NCI-H345 treated with DMSO at 0.1 percent for 48 hours (cell line): ENCODE data around the gene DPPA5.
"Not testable (repeated sequence)": the region's sequence is repeated elsewhere in the genome, so short reads cannot be mapped to it uniquely, and the experiment has no call there.

Experiments used
- DNase-seq: peaks from one replicate; lab custom pipeline; 2025; ENCODE audit not compliant: unreplicated experiment; lab: John Stamatoyannopoulos, UW

DPPA5 gene, protein sequence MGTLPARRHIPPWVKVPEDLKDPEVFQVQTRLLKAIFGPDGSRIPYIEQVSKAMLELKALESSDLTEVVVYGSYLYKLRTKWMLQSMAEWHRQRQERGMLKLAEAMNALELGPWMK

DNA sequence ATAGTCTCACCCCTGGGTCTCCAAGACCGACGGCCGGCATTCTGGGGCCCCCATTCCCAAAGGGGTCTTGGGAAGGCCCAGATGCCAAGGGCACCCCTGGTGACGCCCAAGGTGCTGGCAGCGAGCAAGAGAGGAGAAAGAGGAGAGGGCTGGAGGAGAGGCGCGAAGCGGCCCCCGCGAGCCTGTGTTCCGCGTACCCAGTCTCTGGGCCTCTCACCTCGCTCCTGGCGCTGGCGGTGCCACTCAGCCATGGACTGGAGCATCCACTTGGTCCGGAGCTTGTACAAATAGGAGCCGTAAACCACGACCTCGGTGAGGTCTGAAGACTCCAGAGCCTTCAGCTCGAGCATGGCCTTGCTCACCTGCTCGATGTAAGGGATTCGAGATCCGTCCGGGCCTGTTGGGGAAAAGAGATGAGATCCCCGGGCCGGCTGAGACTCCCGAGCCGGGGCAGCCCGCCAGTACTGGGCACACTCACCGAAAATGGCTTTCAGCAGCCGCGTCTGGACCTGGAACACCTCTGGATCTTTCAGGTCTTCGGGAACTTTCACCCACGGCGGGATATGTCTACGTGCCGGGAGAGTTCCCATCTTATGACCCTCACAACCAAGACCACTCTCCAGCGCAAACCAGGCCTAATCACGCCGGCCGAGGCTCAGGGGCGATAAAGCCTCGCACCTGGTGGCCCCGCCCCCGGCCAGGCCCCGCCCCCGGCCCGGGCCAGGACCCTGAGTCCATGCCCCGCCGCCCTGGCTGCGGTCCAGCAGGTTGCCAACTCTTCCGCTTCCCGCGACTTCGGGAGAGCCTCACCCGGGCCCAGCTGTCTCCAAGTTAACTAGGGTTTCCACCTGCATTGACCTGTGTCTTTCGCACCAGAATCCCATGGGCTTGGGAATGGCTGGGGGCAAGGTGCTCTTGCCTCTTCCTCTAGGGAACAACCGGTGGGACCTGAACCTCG is at the start of gene DPPA5:
TSS of gene DPPA5 (minus strand) at position 641 of the 958 bp plus-strand sequence. CDS start at position 590, 51 bp downstream.
- no peak for DNase-seq

DNA sequence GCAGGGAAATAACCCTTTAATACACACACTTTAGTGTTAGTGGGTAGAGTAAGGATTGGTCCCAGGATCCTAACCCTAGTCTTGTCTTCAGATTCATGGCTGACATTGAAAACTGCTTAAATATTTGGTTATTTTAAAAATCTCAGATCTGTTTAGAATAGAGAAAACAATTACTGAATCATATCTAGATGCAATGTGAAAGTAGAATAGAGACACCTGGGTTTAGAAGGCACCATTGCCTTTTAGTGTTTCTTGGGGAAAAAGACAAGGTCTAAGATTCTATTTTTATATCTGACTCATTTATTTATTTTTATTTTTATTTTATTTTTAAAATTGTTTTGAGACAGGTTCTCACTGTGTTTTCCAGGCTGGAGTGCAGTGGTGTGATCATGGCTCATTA is 46.6 kb upstream of the DPPA5 start:
- no peak for DNase-seq

DNA sequence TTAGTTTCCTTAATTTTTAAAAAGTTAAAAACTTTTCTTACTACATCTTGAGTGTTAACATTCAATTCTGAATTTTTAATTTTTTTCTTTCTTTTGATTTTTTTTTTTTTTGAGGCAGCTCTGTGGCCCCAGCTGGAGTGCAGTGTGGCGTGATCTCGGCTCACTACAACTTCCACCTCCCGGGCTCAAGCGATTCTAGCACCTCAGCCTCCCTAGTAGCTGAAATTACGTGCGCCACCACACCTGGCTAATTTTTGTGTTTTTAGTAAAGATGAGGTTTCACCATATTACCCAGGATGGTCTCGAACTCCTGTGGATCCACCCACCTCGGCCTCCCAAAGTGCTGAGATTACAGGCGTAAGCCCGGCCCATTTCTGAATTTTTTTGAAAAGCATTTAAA is 41.8 kb upstream of the DPPA5 start:
- DNase-seq, result no peak

DNA sequence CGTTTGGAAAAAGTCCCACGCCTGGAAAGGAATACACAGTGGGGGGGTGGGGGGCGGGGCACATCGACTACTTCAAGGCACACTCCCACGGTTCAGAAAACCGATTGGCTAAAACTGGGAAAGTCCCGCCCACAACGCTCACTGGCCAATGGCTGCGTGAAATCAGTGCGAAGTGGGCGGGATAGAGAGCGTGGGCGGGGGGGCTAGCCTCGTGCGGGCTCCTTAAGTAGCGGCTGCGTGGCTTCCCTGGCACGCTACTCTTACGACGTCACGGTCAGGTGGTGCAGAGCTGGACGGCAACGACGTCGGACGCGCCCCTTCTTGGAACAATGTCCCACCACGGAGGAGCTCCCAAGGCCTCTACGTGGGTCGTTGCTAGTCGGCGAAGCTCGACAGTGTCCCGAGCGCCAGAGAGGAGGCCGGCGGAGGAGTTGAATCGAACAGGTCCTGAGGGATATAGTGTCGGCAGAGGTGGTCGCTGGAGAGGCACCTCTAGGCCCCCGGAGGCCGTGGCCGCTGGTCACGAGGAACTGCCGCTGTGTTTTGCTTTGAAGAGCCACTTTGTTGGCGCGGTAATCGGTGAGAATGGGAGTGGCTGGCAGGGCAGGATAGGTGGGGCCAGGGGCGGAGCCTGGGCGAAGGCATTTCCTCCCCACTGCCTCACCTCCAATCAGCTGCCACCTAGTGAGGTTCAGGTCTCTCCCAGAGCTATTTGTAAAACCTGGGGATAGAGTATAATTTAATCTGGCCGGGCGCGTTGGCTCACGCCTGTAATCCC is 40.7 kb upstream of the DPPA5 start, which contains the start of gene DDX43:
TSS of gene DDX43 (plus strand) at position 252 of the 778 bp plus-strand sequence. CDS start at position 330, 78 bp downstream.
- no peak for DNase-seq

DNA sequence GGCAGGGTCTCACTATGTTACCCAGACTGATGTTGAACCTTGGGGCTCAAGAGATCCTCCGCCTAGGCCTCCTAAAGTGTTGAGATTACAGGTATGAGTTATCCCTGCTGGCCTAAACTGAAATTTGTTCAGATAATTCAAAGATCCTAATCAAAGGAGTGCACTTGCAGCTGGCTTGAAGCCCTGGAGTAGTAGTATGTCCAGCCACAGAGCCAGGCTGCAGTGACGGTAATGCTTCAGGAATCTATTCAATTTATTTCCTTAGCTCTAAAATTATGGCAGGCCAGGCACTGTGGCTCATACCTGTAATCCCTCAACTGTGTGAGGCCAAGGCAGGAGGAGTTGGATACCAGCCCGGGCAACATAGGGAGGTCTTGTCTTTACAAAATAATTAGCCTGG is 39.2 kb upstream of the DPPA5 start:
- DNase-seq, result no peak

DNA sequence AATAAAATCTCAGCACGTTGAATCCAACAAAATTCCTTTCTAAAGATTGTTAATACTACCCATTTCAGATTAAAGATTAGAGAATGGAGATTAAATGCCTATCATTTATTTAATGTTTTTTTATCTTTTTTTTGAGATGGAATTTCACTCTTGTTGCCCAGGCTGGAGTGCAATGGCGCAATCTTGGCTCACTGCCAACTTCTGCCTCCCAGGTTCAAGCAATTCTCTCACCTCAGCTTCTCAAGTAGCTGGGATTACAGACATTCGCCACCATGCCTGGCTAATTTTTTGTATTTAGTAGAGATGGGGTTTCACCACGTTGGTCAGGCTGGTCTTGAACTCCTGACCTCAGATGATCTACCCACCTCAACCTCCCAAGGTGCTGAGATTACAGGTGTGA is 38.1 kb upstream of the DPPA5 start:
- DNase-seq, result not testable (repeated sequence)

DNA sequence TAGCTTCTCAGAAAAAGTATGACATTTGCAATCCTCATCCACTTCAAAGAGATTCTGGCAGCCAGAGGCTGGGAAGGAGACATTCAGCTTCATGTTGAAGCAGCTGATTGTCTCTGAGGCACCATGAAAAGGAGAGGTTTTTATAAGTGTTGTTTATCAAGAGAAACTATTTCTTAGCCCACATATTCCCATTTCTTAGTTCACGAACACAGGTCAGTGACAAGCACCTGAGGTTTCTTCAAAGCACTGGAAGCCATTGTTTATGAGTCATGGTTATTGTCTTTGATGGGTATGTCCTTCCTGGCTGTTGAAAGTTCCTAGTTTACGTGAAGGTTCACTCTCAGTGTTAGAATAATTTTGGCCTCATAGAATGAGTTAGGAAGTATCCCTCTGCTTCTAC is 37.6 kb upstream of the DPPA5 start:
- no peak for DNase-seq

DNA sequence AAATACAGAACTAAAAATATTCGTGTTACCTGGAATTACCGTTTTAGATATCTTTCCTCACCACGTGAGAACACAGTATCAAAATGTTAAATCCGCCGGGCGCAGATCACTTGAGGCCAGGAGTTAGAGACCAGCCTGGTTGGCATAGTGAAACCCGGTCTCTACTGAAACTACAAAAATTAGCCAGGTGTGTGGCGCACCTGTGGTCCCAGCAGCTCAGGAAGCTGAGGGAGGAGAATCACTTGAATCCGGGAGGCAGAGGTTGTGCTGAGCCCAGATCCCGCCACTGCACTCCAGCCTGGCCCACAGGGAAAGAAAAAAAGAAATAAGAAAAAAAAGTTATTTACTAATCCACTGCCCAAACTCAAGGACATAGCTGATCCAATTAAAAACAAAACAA is 35.8 kb upstream of the DPPA5 start:
- no peak for DNase-seq

DNA sequence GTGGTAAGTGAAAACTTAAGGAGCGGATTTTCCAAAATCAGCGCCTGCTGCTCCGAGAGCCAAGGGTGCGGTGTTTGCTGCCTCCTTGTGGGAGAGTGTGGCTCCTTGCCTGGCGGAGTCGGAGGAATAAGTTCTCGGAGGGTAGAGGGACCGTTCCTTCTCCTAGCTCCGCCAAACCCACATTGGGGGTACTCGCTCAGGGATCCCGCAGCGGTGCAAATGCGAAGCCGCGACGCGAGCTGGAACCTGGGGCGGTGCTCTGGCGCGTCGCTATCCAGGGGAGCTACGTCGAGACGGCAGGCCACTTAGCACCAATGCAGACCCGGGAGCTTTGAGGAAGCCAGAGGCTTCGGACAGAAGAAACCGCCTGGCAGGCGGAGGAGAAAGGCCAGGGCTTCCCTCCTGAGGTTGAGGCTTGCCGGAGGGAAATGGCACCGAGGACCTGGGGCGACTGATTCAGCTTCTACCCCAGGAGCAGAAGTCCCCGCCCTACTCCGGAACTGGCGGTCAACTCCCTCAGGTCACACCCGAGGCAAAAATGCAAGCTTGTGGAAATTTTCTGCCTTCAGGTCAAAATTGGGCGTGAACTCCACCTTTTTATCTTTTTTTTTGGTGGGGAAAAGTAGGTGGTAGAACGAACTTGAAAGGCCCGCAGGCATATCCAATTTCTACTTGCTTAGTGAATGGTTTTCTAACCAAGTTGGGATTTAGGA is 34.9 kb upstream of the DPPA5 start:
- DNase-seq, result peak; percentile 19

DNA sequence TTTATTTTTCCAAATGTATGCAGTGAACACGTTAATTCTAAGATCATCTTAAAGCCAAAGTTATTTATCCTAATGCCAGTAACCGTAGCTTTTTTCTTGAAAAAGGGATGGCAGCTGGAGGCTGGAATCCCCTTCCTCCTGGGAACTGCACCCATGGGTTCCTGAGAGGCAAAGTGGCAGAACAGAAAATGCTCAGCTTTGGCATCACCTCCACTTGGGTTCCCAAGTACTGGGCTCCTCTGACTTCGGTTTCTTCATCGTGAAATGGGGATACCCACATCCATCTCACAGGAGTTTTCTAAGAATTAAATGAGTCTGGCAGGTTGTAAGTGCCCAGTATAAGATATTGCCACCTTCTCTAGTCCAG is 34.3 kb upstream of the DPPA5 start:
- DNase-seq, result no peak

DNA sequence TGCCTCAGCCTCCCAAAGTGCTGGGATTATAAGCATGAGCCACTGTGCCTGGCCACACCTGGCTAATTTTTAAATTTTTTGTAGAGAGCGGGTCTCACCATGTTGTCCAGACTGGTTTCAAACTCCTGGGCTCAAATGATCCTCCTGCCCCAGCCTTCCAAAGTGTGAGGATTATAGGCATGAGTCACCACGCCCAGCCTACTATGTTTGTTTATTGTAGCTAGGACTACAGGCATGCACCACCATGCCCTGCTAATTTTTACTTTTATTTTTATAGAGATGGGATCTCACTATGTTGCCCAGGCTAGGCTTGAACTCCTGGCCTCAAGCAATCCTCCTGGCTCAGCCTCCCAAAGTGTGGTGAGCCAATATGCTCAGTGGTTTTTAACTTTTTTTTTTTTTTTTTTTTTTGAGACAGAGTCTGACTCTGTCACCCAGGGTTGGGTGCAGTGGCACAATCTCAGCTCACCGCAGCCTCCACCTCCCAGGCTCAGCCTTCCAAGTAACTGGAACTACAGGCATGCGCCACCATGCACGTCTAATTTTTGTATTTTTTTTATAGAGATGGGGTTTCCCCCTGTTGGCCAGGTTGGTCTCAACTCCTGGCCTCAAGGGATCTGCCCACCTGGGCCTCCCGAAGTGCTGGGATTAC is 28.5 kb upstream of the DPPA5 start:
- no peak for DNase-seq

DNA sequence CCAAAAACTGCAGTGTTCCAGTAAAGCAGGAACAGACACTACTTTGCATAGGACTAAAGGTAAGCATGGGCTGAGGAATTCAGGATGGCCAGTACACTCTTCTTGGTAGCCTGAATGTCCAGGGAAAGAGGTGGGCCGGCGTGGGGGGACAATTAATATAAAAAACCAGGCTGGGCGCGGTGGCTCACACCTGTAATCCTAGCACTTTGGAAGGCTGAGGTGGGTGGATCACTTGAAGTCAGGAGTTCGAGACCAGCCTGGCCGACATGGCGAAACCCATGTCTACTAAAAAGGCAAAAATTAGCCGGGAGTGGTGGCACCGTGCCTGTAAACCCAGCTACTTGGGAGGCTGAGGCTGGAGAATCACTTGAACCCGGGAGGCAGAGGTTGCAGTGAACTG is 27.5 kb upstream of the DPPA5 start:
- not testable (repeated sequence) for DNase-seq

DNA sequence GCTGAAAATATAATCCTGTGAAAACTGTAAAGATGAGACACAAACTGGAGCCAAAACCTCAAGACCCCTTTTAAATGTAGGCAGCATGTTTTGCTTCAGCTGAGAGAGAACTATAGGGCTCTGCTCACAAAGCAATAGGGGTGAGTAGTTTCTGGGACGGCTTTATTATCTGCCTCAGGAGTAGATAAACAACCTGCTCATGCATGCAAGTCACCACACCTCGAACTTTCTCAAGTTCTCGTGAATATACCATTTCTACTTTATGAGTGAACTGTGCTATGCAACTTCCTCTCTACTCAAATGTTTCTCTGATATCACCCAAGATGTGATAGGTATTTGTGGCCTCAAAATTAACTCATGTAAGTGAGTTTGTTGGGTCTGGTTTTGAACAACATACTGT is 23.1 kb upstream of the DPPA5 start:
- DNase-seq, result no peak

DNA sequence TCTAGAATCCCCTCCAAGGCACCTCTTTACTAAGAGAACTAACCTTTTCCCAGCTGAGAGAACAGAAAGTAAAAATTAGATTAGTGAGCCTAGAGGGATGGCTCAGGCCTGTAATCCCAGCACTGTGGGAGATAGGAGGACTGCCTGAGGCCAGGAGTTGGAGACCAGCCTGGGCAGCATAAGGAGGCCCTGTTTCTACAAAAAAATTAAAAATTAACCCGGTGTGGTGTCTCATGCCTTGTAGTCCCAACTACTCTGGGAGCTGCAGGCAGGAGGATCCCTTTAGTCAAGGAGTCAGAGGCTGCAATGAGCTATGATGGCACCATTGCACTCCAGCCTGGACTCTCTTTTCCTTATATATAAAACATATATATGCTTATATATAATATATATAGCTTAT is 21.1 kb upstream of the DPPA5 start:
- no peak for DNase-seq

DNA sequence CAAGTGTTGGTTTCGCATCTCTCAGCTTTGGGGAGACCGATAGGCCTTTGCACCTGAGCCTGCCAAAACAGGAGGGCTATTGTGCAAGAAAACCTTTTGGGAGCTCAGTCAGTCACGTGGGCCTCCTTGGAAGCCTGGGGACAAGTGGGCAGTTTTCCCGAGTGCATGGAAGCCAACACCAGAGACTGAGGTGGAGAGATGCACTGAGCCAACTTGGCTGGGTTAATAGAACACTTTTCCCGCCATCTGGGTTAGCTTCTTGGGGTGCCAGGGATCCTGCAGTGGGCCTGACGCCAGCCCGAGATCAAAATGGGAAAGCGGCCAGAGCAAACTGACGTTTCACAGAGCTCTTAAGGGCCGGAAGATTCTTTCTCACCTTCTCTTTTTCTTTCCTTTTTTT is 18.4 kb upstream of the DPPA5 start:
- DNase-seq, result no peak

DNA sequence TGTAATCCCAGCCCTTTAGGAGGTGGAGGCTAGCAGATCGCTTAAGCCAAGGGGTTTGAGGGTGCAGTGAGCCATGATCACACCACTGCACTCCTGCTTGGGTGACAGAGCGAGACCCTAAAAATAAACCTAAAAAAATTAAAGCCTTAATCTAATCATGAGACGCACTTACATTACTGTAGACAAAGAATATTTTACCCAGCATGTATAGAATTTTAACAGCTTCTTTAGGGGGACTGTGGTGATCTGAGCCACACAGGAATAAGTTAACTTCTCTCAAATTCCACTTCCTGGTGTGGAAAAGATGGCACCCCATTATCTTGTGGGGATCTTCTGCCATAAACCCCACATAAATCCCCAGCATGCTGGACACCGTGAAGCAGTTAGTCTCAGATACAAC is 17.9 kb upstream of the DPPA5 start:
- DNase-seq, result no peak

DNA sequence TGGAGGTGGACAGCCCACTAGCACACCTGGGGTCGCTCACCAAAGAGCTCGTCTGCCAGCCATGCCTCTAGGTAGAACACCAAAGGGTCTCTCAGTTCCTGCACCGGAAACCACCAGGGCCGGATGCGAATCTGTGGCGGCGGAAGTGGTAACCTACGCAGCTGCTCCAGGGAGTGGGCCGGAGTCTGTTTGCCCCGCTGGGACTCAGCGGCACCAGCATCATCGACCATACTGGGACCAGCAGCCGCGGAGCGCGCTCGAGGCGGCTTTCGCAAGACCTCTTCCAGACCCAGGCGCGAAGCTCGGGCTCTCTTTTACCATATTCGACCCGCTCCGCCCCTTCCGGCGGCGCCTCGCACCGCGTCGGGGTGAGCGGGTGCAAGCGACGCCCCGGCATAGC is 15.5 kb upstream of the DPPA5 start, which contains the start of gene OOEP:
TSS of gene OOEP (minus strand) at position 335 of the 400 bp plus-strand sequence. CDS start at position 230, 105 bp downstream.
- no peak for DNase-seq

DNA sequence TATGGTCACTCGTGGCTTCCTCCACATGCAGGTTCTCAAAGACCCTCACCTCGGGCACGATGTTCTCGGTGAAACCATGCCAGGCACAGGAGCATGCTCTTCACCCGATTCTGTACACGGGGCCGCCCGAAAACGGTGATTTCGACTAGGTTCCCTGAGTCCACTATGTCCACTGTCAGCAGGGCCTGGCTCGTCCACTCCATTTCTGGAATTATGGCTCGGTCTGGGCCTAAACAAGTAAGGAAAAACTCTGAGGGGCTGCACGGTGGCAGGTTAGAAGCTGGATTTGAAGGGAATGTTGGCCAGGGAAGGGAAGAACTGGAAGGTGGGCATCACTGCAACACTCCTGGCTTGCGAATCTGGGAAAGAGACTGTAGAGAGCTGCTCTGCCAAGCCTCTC is 15.1 kb upstream of the DPPA5 start:
- DNase-seq, result no peak

DNA sequence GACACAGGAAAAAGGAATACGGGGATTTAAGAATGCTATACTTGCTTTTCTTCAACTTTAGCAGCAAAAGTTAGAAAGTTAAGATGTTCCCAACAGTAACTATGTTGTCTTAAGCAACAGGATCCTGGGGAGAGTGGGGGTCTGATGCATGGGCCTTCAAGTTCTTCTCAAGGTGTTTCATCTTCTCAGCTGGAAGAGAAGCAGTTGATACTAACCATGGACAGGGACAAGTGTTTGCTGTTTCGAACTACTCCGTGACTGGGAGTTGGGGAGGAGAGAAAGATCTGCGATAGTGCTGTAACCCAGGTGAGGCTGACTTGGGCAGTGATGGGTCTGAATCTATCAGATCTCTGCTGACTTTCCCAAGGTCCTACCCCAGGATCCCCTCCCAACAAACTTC is 14.6 kb upstream of the DPPA5 start:
- no peak for DNase-seq

DNA sequence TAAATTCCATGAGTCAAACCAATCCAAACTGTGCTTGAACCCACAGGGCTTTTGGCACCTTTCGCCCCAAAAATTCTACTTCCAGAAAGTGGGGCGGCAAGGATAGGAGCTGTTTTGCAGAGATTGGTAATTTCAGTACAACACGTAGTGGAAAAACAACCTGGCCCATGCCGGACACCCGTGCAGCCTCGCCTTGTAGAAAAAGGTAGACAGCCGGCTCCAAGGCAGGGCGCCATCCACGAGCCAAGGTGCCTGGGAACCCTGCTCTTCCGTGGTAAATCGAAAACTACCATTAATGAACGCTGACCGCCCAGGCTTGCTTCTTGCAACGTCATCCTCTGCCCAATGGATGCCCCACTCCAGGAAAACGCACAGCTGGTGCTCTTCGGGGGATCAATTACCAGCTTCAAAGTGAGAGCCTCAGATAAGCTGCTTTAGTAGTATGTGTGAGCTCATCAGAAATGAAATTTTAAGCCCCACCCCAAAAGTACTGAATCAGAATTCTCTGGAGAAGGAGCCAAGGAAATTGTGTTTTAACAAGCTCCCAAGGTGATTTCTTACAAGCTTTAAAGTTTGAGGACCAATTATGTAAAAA is 13.8 kb upstream of the DPPA5 start:
- no peak for DNase-seq
